Measurements from ENCODE around the gene EIF4G1.

GRCh38 chr3:184360070-184360928 lies 45.9 kb downstream of the EIF4G1 start:
- TF ChIP-seq EZH2 (IDR thresholded peaks at IDR 0.05) (no peak), POLR2AphosphoS5 (IDR thresholded peaks at IDR 0.05; ENCODE audit: borderline replicate concordance, low read depth, low read length) (no peak)

Data from SK-N-MC (cell line).